SKM-1 (cell line): ENCODE measurements around the gene SPTLC3.

Source experiments
- DNase-seq: peaks from one replicate; lab custom pipeline; 2025; ENCODE audit not compliant: unreplicated experiment; lab: John Stamatoyannopoulos, UW

Gene SPTLC3

GRCh38 chr20:13028673-13029072 lies 19.9 kb downstream of the SPTLC3 start:
- no peak for DNase-seq

GRCh38 chr20:13029687-13030375 lies 21.1 kb downstream of the SPTLC3 start:
- no peak for DNase-seq

GRCh38 chr20:13031751-13032150 lies 23.0 kb downstream of the SPTLC3 start:
- DNase-seq: no peak

- DNase-seq: no peak
These were observed 25.3 kb downstream of the SPTLC3 start for GRCh38 chr20:13034115-13034514.

GRCh38 chr20:13034936-13035335 lies 26.2 kb downstream of the SPTLC3 start:
- no peak for DNase-seq

GRCh38 chr20:13035399-13036152 lies 26.8 kb downstream of the SPTLC3 start:
- DNase-seq: no peak

- no peak for DNase-seq
These were observed 29.0 kb downstream of the SPTLC3 start for GRCh38 chr20:13037727-13038126.

GRCh38 chr20:13041574-13042457 lies 33.0 kb downstream of the SPTLC3 start:
- no peak for DNase-seq

- DNase-seq: no peak
These were observed 33.7 kb downstream of the SPTLC3 start for GRCh38 chr20:13042458-13042794.

- no peak for DNase-seq
These were observed 37.6 kb downstream of the SPTLC3 start for GRCh38 chr20:13046409-13046808.

- no peak for DNase-seq
These were observed 45.2 kb downstream of the SPTLC3 start for GRCh38 chr20:13054011-13054410.

GRCh38 chr20:13058666-13059389 lies 50.1 kb downstream of the SPTLC3 start:
- no peak for DNase-seq

- DNase-seq: no peak
These were observed 50.8 kb downstream of the SPTLC3 start for GRCh38 chr20:13059398-13060136.

GRCh38 chr20:13060327-13060726 lies 51.6 kb downstream of the SPTLC3 start:
- DNase-seq: no peak

- no peak for DNase-seq
These were observed 52.6 kb downstream of the SPTLC3 start for GRCh38 chr20:13061381-13061780.

GRCh38 chr20:13062789-13063188 lies 54.0 kb downstream of the SPTLC3 start:
- DNase-seq: no peak

GRCh38 chr20:13068336-13068735 lies 59.6 kb downstream of the SPTLC3 start:
- no peak for DNase-seq

- DNase-seq: no peak
These were observed 73.1 kb downstream of the SPTLC3 start for GRCh38 chr20:13081877-13082276.

- DNase-seq: no peak
These were observed 73.6 kb downstream of the SPTLC3 start for GRCh38 chr20:13082378-13082777.

GRCh38 chr20:13085275-13085674 lies 76.5 kb downstream of the SPTLC3 start:
- no peak for DNase-seq
